SK-MEL-5 (cell line): ENCODE results near the gene POU5F1. TPM values are rescaled to one million over a fixed set of nuclear protein-coding genes. Genes with fewer than 3 reads are reported as not detected.
"Not testable (repeated sequence)": the region's sequence is repeated elsewhere in the genome, so short reads cannot be mapped to it uniquely, and the experiment has no call there.

ENCODE experiments used
- DNase-seq: peaks from one replicate; pipeline ENCODE4 v3.0.0-alpha.2; 2016; ENCODE audit warnings: low read depth, low spot score
- in situ Hi-C: cut with HindIII; loops from 2 replicates; pipeline ENCODE4 v1.10.0; 2016; ENCODE audit warnings: low sequenced_read_pairs, high pct_unique_total_duplicates, low pct_unique_long_range_greater_than_20kb
- total RNA-seq: library from RNA; depleted of rRNA; stranded (reverse); fragments of >200 nt; shearing (Covaris generic); gene quantifications from 2 replicates; pipeline ENCODE4 v1.2.3, GENCODE V29; 2014

Gene POU5F1
- total RNA-seq, 1 experiment from 2014 or later: not detected

DNA sequence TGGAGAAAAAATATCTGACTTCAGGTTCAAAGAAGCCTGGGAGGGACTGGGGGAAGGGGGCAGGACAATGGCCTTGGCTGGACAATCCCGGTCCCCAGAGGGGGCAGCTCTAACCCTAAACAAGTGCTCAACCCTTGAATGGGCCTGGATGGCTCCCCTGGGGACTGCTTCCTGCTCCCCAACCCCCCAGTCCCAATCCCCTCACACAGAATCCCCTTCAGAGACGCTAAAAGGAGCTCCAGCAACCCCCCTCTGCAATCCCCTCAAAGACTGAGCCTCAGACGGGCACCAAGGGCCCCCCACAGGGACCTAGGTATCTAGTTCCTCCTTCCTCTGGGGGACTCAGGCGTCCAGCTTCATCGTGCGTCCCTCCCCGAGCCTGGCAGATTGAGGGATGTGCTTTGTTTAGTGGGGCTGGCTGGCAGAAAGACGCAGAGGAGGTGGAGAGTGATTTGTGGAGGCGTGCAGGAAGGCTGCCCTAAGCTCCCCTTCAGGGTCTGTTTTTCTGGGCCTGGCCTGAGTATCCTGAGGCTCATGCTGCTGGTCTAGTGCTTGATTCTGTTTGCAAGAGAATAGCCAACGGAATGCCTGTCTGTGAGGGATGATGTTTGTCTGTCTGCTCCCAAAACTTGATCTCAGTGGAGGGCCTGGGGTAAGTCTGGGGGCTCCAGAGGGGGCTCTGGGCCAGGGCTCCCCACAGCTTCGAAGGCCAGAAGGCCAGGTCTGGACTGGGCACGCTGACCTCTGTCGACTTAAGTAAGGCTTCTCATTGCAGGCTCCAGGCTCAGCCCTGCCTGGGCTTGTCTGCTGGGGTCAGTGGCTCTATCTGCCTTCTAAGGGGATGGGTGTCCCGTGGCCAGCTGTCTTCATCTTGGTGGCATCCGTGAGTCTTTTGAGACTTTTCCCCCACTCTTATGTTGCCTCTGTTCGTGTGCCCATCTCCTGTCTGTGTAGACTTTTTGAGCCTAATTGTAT, 1.7 kb upstream of the POU5F1 start:
- DNase-seq: no peak
- in situ Hi-C loops: no loop called here

GRCh38 chr6:31170987-31171671, 647 bp upstream of the POU5F1 start:
- DNase-seq: no peak
- in situ Hi-C loops: no loop called here

DNA sequence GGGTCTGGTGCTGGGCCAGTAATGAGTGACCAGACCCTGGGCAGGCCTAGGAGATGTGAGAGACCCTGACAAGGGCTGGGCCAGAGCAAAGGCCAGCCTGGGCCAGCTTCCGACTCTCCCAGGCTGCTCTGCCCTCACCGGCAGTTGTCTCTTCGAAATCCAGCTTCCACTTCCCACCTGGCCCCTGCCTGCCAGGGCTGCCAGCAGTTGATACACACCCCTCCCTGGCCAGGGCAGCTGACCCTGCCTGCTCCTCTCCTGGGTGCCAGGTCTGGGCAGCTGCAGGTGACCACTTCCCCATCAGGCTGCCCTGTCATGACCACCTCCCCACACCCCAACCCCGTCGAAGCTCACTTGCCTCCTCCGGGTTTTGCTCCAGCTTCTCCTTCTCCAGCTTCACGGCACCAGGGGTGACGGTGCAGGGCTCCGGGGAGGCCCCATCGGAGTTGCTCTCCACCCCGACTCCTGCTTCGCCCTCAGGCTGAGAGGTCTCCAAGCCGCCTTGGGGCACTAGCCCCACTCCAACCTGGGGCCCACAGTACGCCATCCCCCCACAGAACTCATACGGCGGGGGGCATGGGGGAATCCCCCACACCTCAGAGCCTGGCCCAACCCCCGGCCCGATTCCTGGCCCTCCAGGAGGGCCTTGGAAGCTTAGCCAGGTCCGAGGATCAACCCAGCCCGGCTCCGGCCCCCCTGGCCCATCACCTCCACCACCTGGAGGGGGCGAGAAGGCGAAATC, 453 bp downstream of the POU5F1 start:
- in situ Hi-C loops, DNase-seq: not testable (repeated sequence)

GRCh38 chr6:31169123-31169857, 1.2 kb downstream of the POU5F1 start:
- DNase-seq: no peak
- in situ Hi-C loops: no loop called here

- DNase-seq: peak; percentile 38
- in situ Hi-C loops: no loop called here
Measured at GRCh38 chr6:31168606-31169005, 1.9 kb downstream of the POU5F1 start.

GRCh38 chr6:31165986-31166385, 4.5 kb downstream of the POU5F1 start:
- in situ Hi-C loops: no loop called here
- DNase-seq: no peak

DNA sequence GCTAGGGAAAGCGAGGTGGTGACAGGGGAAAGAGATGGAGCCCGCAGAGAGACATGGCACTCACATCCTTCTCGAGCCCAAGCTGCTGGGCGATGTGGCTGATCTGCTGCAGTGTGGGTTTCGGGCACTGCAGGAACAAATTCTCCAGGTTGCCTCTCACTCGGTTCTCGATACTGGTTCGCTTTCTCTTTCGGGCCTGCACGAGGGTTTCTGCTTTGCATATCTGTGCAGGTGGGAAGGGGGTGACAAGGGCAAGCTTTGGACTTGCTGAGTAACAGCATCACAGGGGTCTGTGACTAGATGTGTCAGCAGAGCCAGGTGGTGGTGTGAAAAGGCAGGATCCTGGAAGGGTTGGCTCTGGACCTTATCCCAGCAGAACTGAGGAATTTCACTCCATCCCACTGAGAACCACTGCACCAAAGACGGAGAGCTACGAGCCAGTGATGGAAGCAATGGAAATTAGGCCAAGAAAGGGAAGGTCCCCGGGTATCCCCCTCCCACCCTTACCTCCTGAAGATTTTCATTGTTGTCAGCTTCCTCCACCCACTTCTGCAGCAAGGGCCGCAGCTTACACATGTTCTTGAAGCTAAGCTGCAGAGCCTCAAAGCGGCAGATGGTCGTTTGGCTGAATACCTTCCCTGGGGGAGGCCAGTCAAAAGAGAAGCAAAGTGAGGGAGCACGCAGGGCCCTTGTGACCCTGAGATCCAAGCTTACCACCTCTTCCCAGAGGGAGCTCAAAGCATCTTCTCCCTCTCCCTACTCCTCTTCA, 5.2 kb downstream of the POU5F1 start:
- DNase-seq, in situ Hi-C loops: not testable (repeated sequence)

DNA sequence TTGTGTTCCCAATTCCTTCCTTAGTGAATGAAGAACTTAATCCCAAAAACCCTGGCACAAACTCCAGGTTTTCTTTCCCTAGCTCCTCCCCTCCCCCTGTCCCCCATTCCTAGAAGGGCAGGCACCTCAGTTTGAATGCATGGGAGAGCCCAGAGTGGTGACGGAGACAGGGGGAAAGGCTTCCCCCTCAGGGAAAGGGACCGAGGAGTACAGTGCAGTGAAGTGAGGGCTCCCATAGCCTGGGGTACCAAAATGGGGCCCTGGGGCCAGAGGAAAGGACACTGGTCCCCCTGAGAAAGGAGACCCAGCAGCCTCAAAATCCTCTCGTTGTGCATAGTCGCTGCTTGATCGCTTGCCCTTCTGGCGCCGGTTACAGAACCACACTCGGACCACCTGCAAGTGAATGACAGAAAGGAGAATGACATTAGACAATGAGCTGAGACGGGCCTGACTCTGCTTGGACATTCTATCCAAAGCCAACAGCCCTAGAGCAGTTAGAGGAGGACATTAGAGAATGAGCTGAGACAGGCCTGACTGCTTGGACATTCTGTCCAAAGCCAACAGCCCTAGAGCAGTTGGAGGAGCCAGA, 5.9 kb downstream of the POU5F1 start:
- in situ Hi-C loops, DNase-seq: not testable (repeated sequence)

- DNase-seq: no peak
Measured at GRCh38 chr6:31163922-31164321, 6.6 kb downstream of the POU5F1 start.

GRCh38 chr6:31162463-31163165, 7.9 kb downstream of the POU5F1 start:
- no peak for DNase-seq
- in situ Hi-C loops: no loop called here

More at GRCh38 chr6:31163922-31164321, 6.6 kb downstream of the POU5F1 start:
- in situ Hi-C loops: no loop called here

DNA sequence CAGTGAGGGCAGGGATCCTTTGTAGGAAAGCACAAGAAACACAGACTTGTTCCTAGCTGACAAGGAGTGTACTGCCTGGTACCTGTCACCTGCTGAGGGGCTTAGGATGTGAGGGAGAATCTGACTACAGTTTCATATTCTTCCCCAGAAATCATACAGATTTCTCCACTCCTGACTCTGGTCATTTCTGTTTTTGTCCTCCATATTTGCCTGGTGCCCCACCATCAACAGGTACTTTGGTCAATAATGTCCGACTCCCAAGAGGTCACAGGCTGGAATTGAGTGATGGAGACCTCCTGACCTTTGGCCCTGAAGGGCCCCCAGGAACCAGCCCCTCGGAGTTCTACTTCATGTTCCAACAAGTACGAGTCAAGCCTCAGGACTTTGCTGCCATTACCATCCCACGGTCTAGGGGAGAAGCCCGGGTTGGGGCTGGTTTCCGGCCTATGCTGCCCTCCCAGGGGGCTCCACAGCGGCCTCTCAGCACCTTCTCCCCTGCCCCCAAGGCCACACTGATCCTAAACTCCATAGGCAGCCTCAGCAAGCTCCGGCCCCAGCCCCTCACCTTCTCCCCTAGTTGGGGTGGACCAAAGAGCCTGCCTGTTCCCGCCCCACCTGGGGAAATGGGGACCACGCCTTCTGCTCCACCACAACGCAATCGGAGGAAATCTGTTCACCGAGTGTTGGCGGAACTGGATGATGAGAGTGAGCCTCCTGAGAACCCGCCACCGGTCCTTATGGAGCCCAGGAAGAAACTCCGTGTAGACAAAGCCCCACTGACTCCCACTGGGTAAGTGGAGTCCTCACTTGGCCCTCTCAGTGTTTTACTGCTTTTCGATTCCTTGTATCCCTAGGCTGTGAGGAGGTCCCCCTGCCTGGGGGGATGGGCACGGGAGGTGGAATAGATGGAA, 9.0 kb downstream of the POU5F1 start:
- in situ Hi-C loops: no loop called here
- DNase-seq: no peak

DNA sequence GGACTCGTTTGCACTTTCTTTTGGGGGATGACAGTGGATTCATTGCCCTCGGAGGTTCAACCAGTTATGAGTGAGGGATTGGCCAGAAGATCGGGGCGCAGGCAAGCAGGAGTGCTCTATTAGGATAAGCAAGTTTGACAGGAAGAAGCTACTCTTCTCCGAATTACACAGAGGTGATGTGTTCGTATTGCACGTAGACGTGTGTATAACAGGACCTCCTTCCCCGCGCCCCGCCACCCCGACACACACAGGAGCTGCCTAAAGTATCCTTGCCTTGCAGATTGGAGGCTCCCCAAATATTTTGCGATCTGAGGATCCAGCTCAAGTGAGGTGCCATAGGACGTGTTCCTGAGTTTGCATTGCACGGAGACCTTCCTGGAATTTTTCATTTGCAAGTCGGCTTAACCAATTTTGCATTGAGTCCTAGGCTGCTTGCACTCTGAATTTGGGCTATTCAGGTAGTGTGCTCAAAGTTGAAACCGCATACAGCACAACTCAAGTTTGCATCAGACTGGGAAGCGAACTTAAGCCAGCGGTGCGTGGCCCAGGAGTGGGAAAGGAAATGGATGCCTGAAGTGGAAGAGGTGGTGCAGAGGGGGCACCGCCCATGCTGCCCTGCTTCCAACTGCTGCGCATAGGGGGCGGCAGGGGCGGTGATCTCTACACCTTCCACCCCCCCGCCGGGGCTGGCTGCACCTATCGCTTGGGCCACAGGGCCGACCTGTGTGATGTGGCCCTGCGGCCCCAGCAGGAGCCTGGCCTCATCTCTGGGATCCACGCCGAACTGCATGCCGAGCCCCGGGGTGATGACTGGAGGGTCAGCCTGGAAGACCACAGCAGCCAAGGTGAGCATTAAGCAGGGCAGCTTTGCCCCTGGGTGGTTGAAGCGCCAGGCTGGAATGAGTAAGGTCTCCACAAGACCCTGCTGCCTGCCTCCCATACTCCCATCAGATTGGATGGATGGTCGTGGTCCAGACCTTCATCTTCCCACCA, 11.3 kb downstream of the POU5F1 start:
- DNase-seq: no peak
- in situ Hi-C loops: no loop called here

GRCh38 chr6:31158140-31158862, 12.2 kb downstream of the POU5F1 start, which contains the start of gene TCF19:
TCF19 (plus strand) TSS chr6:31158589; CDS start chr6:31159470, 881 bp downstream.
- DNase-seq: peak; percentile 99
- in situ Hi-C loops: no loop called here
